ENCODE data around the gene JAM3. TPM values are rescaled to one million over a fixed set of nuclear protein-coding genes. Genes with fewer than 3 reads are reported as not detected.
A peak's percentile ranks its signal among the peaks of the same experiment; 100 is the strongest.

JAM3 gene
- total and polyA plus RNA-seq, 2 experiments from 2014 or later = 36.6 to 51.3 TPM

DNA sequence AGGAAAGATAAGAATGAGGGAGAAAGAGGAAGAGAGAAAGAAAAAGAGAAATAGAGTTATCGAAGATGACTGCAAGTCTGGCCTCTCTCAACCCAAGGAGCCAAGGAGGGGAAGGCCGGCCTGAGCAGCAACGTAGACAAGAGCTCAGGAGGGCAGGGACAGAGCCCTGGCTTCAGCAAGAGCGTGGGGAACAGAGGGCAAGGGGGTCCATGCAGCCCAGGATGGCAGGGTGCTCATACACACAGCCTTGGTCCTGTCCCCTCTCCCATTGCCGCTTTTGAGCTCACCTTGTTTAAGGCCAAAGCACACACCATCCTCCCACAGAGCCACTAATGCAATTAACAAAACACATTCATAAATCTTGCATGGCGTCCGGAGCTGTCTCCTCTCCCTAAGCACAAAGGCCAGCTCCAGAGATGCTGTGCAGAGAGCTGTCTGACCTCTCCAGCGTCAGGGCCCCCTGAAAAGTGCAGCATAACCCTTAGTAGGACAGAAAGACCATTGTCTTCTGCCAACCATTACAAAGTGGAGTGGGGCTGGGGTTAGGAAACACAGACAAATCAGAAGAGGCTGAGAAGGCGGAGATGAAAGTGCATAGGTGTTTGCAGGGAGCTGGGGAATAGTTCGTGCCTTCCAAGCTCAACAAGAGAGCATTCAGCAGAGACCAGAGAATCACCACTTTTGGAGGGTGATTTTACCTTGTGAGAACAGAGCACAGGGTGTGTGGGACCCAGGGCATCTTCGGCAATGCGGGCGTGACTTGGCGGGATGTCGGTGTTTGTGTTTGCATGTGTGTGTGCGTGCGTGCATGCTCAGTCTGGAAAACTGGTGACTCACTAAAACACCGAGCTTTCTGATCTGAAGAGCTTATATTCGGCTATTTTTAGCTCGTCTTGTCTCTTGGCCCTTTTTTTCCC lies 28.2 kb upstream of the JAM3 start:
- DNase-seq (ENCODE audit: low read depth in 1 of 2, low spot score in 1 of 2) = peak in 1 of 2 donors; percentile 36
- H3K36me3 ChIP-seq = no peaks in the 10 kb centered on the region
- H3K4me1 ChIP-seq (ENCODE audit: low read depth) = peaks cover 43% of the 10 kb centered on the region
- no peaks in the 10 kb centered on the region for H3K9me3 ChIP-seq (ENCODE audit: low read depth)
- H3K27me3 ChIP-seq = no peaks in the 10 kb centered on the region
- no peak overlapping the region for H3K4me3 ChIP-seq
- TF ChIP-seq, protein P1, sequence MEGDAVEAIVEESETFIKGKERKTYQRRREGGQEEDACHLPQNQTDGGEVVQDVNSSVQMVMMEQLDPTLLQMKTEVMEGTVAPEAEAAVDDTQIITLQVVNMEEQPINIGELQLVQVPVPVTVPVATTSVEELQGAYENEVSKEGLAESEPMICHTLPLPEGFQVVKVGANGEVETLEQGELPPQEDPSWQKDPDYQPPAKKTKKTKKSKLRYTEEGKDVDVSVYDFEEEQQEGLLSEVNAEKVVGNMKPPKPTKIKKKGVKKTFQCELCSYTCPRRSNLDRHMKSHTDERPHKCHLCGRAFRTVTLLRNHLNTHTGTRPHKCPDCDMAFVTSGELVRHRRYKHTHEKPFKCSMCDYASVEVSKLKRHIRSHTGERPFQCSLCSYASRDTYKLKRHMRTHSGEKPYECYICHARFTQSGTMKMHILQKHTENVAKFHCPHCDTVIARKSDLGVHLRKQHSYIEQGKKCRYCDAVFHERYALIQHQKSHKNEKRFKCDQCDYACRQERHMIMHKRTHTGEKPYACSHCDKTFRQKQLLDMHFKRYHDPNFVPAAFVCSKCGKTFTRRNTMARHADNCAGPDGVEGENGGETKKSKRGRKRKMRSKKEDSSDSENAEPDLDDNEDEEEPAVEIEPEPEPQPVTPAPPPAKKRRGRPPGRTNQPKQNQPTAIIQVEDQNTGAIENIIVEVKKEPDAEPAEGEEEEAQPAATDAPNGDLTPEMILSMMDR (IDR thresholded peaks at IDR 0.05; ENCODE audit: low read depth, low read length) = no peak
- H3K27ac ChIP-seq = peak overlapping the region; percentile 20

DNA sequence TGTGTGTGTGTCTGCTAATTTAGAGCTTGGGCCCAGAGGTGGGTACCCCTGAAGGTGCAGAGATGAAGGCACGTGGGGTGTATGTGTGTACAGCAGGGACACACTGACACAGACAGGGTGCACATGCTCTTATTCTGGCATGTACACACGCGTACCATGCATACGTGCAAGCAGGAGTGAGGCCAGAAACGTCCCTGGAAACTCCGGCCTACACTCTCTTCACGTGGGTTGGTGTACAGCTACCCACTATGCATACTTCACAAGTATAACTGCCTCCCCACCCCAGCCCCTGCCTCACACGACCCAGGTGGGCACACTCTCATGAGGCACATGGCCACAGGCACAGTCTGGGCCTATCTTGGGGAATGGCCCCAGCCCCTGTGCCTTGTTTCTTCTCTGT lies 27.5 kb upstream of the JAM3 start:
- Histone ChIP-seq H3K4me3 (no peak overlapping the region), H3K4me1 (ENCODE audit: low read depth) (peaks cover 43% of the 10 kb centered on the region), H3K36me3 (no peaks in the 10 kb centered on the region), H3K27ac (peak overlapping the region; percentile 20), H3K9me3 (ENCODE audit: low read depth) (no peaks in the 10 kb centered on the region), H3K27me3 (no peaks in the 10 kb centered on the region)
- TF ChIP-seq, protein P1 (IDR thresholded peaks at IDR 0.05; ENCODE audit: low read depth, low read length) = no peak
- DNase-seq (ENCODE audit: low read depth in 1 of 2, low spot score in 1 of 2) = no peak

DNA sequence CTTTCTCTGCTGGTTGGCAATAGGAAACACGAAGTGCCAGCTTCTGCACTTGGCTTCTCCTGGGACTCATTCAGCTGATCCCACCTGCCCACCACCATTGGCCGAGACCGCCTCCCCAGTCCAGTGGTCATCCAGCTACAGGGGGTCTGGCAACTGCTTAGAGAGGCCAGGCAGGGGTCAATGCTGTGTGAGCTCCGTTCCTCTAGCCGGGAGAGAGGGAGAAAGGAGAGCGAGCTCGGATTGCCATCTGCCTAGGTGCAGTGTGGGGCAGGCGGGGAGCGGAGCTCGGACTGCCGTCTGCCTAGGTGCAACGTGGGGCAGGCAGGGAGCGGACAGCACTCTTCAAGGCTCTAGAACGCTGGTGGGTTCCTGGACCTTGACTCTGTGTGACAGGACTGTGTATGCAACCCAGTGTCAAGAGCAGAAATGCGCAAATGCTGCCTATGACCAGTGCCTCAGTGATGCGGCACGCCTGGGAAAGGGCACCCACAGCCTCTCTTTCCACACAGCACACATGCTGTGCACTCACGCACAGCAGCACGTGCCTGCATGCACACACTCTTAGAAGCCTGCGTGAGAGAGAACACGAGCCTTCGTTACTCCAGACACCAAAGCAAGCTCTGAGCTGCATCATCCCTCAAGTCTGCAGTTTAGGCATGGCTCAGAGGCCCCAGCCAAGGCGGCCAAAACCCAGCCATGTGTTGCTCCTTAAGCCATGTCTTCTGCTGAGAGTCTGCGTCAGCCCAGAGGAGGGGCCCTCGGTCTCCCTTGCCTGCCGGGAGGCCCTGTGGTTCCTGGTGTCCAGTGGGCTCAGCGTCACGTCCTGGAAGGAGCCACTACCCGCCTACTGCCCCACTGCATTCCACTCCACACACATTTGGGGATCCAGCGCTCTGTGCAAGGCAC lies 26.8 kb upstream of the JAM3 start:
- peaks cover 43% of the 10 kb centered on the region for H3K4me1 ChIP-seq (ENCODE audit: low read depth)
- H3K27me3 ChIP-seq = no peaks in the 10 kb centered on the region
- no peak overlapping the region for H3K4me3 ChIP-seq
- TF ChIP-seq, protein P1 (IDR thresholded peaks at IDR 0.05; ENCODE audit: low read depth, low read length) = no peak
- H3K27ac ChIP-seq = peak overlapping the region; percentile 20
- no peaks in the 10 kb centered on the region for H3K9me3 ChIP-seq (ENCODE audit: low read depth)
- DNase-seq (ENCODE audit: low read depth in 1 of 2, low spot score in 1 of 2) = no peak
- no peaks in the 10 kb centered on the region for H3K36me3 ChIP-seq

DNA sequence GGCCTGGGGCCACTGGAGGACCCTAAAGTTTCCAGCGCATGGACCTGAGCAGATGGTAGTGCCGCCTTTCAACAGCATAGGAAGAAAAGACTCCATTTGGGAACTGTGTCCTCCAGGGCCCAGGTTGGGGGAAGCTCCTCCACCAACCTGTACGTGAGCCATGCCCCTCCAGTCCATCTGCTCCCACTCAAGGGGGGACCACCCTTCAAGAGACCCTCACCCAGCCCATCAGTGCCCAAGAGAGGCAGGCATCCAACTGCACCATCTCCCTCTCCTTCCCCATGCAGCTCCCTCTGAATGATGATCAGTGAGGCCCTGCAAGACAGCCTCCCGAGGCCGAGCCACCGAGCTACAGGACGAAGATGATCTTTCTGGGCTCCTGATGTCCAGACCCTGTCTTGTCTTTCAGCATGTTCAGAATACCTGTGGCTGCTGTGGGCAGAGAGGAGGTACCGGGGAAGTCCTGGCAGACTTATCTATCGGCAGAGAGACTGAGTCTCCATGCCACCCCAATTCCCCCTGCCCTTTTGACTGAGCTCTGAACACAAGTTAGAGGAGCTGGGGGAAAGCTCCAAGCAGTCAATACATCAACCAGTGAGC lies 25.0 kb upstream of the JAM3 start:
- H3K4me1 ChIP-seq (ENCODE audit: low read depth) = peaks cover 31% of the 10 kb centered on the region
- DNase-seq (ENCODE audit: low read depth in 1 of 2, low spot score in 1 of 2) = no peak
- no peak overlapping the region for H3K4me3 ChIP-seq
- no peaks in the 10 kb centered on the region for H3K27me3 ChIP-seq
- no peaks in the 10 kb centered on the region for H3K9me3 ChIP-seq (ENCODE audit: low read depth)
- H3K27ac ChIP-seq = no peak overlapping the region
- TF ChIP-seq, protein P1 (IDR thresholded peaks at IDR 0.05; ENCODE audit: low read depth, low read length) = no peak
- H3K36me3 ChIP-seq = no peaks in the 10 kb centered on the region

DNA sequence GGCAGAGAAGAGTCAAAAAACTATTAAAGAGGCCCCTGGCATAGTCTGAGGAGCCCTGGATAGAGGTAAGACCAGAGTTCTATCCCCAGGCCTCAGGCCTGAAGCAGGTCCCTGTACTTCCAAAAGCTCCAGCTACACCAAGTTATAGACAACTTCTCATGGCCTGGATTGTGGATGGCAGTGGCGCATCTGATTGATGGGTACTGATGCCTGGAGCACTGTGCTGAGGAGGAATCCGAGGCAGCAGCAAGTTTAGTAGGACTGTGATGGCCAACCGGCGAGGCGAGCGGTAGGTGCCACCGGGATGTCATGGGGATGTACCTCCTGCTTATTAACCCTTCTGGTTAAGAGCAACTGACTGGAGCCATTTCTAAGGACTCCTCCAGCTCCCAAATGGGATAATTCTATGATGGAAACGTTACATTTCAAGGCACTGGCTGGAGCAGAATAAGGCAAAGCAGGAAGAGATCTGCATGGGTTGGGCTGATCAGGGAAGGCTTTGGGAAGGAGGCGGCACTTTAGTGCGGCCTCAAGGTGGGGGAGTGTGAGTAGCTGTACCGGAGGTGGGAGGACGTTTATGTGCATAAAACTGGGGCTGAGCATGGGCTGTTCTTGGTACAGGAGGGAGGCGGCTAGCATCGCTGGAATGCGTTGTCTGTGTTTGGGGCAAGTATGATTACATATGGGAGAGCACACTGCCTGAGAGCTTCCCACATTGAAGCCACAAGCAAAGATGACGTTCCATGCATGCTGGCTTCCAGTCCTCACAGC lies 24.2 kb upstream of the JAM3 start:
- Histone ChIP-seq H3K27ac (no peak overlapping the region), H3K4me1 (ENCODE audit: low read depth) (peaks cover 23% of the 10 kb centered on the region)

More for the DNA sequence above, 24.2 kb upstream of the JAM3 start:
- H3K9me3 ChIP-seq (ENCODE audit: low read depth) = no peaks in the 10 kb centered on the region
- no peaks in the 10 kb centered on the region for H3K36me3 ChIP-seq
- TF ChIP-seq, protein P1 (IDR thresholded peaks at IDR 0.05; ENCODE audit: low read depth, low read length) = no peak
- H3K27me3 ChIP-seq = no peaks in the 10 kb centered on the region
- DNase-seq (ENCODE audit: low read depth in 1 of 2, low spot score in 1 of 2) = no peak
- H3K4me3 ChIP-seq = no peak overlapping the region

Data from cardiac muscle cell (in vitro differentiated cells and primary cell).